Kidney epithelial cell (primary cell): ENCODE results near the gene PKD1L1. TPM values are rescaled to one million over a fixed set of nuclear protein-coding genes. Genes with fewer than 3 reads are reported as not detected.
"Not testable (repeated sequence)": the region's sequence is repeated elsewhere in the genome, so short reads cannot be mapped to it uniquely, and the experiment has no call there.

Experiments
- DNase-seq: peaks from one replicate; pipeline ENCODE4 v3.0.0-alpha.2; 2010; ENCODE audit warnings: low read depth
- H3K27me3 ChIP-seq: 2 replicates; pipeline ENCODE4 v1.6.0; 2011; ENCODE audit warnings: low read length; ENCODE audit not compliant: control insufficient read depth, insufficient read depth
- H3K36me3 ChIP-seq: 2 replicates; pipeline ENCODE4 v1.5.1; 2011; ENCODE audit warnings: low read length; ENCODE audit not compliant: control insufficient read depth, insufficient read depth
- H3K4me3 ChIP-seq: 2 replicates; pipeline ENCODE4 v1.5.1; 2011; ENCODE audit warnings: low read depth, mild to moderate bottlenecking, control low read depth, low read length
- CTCF ChIP-seq: IDR thresholded peaks from 2 replicates; pipeline ENCODE4 v1.5.1; 2011; ENCODE audit warnings: mild to moderate bottlenecking, moderate library complexity, low read length, control low read depth, inconsistent platforms; ENCODE audit not compliant: insufficient read depth, poor library complexity, severe bottlenecking
- total RNA-seq: library from RNA; depleted of rRNA; stranded (reverse); fragments of >200 nt; gene quantifications from 2 replicates; pipeline ENCODE4 v1.2.3, GENCODE V29; 2015

Gene PKD1L1
- total RNA-seq, 1 donor from 2014 or later: 0.08 TPM

GRCh38 chr7:47801423-47801822 is 146.8 kb downstream of the PKD1L1 start:
- H3K27me3 ChIP-seq: no peaks in the 10 kb centered on the region
- no peak for DNase-seq
- no peak overlapping the region for H3K4me3 ChIP-seq
- no peaks in the 10 kb centered on the region for H3K36me3 ChIP-seq
- TF ChIP-seq CTCF: no peak

- no peak for TF ChIP-seq CTCF
Observed at GRCh38 chr7:47799524-47799923, 148.7 kb downstream of the PKD1L1 start.

GRCh38 chr7:47796347-47796746 is 151.9 kb downstream of the PKD1L1 start:
- DNase-seq: no peak
- no peaks in the 10 kb centered on the region for H3K36me3 ChIP-seq
- no peak for TF ChIP-seq CTCF
- no peak overlapping the region for H3K4me3 ChIP-seq
- no peaks in the 10 kb centered on the region for H3K27me3 ChIP-seq

More at GRCh38 chr7:47799524-47799923, 148.7 kb downstream of the PKD1L1 start:
- no peak for DNase-seq
- H3K4me3 ChIP-seq: no peak overlapping the region
- H3K27me3 ChIP-seq: no peaks in the 10 kb centered on the region
- H3K36me3 ChIP-seq: no peaks in the 10 kb centered on the region

- H3K27me3 ChIP-seq: no peaks in the 10 kb centered on the region
- H3K36me3 ChIP-seq: no peaks in the 10 kb centered on the region
- no peak overlapping the region for H3K4me3 ChIP-seq
- DNase-seq: no peak
- TF ChIP-seq CTCF: no peak
Observed at GRCh38 chr7:47795631-47796030, 152.6 kb downstream of the PKD1L1 start.

- not testable (repeated sequence) for H3K27me3 ChIP-seq, H3K4me3 ChIP-seq, H3K36me3 ChIP-seq, DNase-seq
Observed at GRCh38 chr7:47795126-47795525, 153.1 kb downstream of the PKD1L1 start.

GRCh38 chr7:47794016-47794415 is 154.2 kb downstream of the PKD1L1 start:
- TF ChIP-seq CTCF: no peak
- DNase-seq: no peak
- Histone ChIP-seq H3K27me3 (no peaks in the 10 kb centered on the region), H3K36me3 (no peaks in the 10 kb centered on the region), H3K4me3 (no peak overlapping the region)

GRCh38 chr7:47793186-47793585 is 155.1 kb downstream of the PKD1L1 start:
- not testable (repeated sequence) for H3K4me3 ChIP-seq, H3K36me3 ChIP-seq, DNase-seq, H3K27me3 ChIP-seq
